Endothelial cell of umbilical vein (primary cell): ENCODE measurements around the gene PRPF40A. TPM values are rescaled to one million over a fixed set of nuclear protein-coding genes. Genes with fewer than 3 reads are reported as not detected.

Experiments
- BruUV-seq: library from RNA; stranded (reverse); fragments of 400-500 nt; replicated peaks from 2 replicates; lab custom pipeline; 2021; lab: Mats Ljungman, UMichigan
- CTCF ChIA-PET: fragments of 300-600, 350-600 bp; sonication (Branson Sonifier 250); formaldehyde crosslinking; loops from one replicate; lab custom pipeline; 2021; ENCODE audit warnings: antibody characterized with exemption, inconsistent platforms; lab: Charles Lee
- POLR2A ChIA-PET: fragments of 300-600, 350-600 bp; sonication (Branson Sonifier 250); formaldehyde crosslinking; loops from one replicate; lab custom pipeline; 2021; ENCODE audit warnings: antibody characterized with exemption, inconsistent platforms; lab: Charles Lee
- DNase-seq: peaks from one replicate; pipeline ENCODE4 v3.0.0-alpha.2; 2011; ENCODE audit warnings: low read depth, low spot score
- FAIRE-seq: peaks from 2 replicates; lab custom pipeline; 2011; peaks lifted over from hg19 to GRCh38; lab: Jason Lieb, UNC
- H2AFZ ChIP-seq: 2 replicates; pipeline ENCODE4 v1.6.0; 2012; ENCODE audit warnings: low read depth, low read length, control low read depth, inconsistent platforms
- H3K27ac ChIP-seq: 2 replicates; pipeline ENCODE4 v1.5.1; 2011; ENCODE audit warnings: low read depth, mild to moderate bottlenecking, control low read depth, low read length, moderate library complexity; ENCODE audit not compliant: insufficient read depth
- H3K27me3 ChIP-seq, 2 experiments: 2 replicates each; pipeline versions ENCODE4 v1.6.0 to v1.6.1; 2011; ENCODE audit warnings: low read length in 2 of 2, mixed read lengths in 1 of 2; ENCODE audit not compliant: control insufficient read depth in 2 of 2, insufficient read depth in 2 of 2
- H3K36me3 ChIP-seq, 2 experiments: 2 replicates in 1 of 2; 3 replicates in 1 of 2; pipeline ENCODE4 v1.5.1; 2011; ENCODE audit warnings: low read length in 2 of 2, mild to moderate bottlenecking in 1 of 2, moderate library complexity in 1 of 2; ENCODE audit not compliant: control insufficient read depth in 2 of 2, insufficient read depth in 2 of 2; ENCODE audit errors: extremely low read depth in 1 of 2
- H3K4me1 ChIP-seq: 3 replicates; pipeline ENCODE4 v1.5.1; 2011; ENCODE audit warnings: mild to moderate bottlenecking, low read length; ENCODE audit not compliant: control insufficient read depth, insufficient read depth; ENCODE audit errors: extremely low read depth
- H3K4me2 ChIP-seq: 2 replicates; pipeline ENCODE4 v1.6.1; 2011; ENCODE audit warnings: low read length, control low read depth, mixed read lengths; ENCODE audit not compliant: insufficient read depth
- H3K4me3 ChIP-seq, 3 experiments: fragments of 200-600 bp in 1 of 3; sonication (generic), shearing (Covaris generic) in 1 of 3; replicated peaks in 1 of 3; 2 replicates each; pipeline ENCODE4 v1.5.1; 2011 to 2016; ENCODE audit warnings: control low read depth in 3 of 3, low read length in 3 of 3, mild to moderate bottlenecking in 2 of 3, inconsistent platforms in 1 of 3, low read depth in 1 of 3, moderate library complexity in 1 of 3; ENCODE audit not compliant: insufficient read depth in 1 of 3
- H3K79me2 ChIP-seq: 2 replicates; pipeline ENCODE4 v1.6.0; 2012; ENCODE audit warnings: low read length, inconsistent platforms; ENCODE audit not compliant: control insufficient read depth, insufficient read depth
- H3K9ac ChIP-seq: replicated peaks from 2 replicates; pipeline ENCODE3; 2011; ENCODE audit warnings: low read length, control low read depth; ENCODE audit not compliant: insufficient read depth; ENCODE audit errors: extremely low read depth
- H3K9me1 ChIP-seq: replicated peaks from 3 replicates; pipeline ENCODE4 v1.6.0; 2011; ENCODE audit warnings: mild to moderate bottlenecking, low read length; ENCODE audit not compliant: control insufficient read depth, insufficient read depth; ENCODE audit errors: extremely low read depth
- H3K9me3 ChIP-seq: replicated peaks from 2 replicates; pipeline ENCODE4 v1.5.1; 2012; ENCODE audit warnings: low read length, inconsistent platforms; ENCODE audit not compliant: control insufficient read depth, insufficient read depth
- H4K20me1 ChIP-seq: replicated peaks from 2 replicates; pipeline ENCODE3; 2011; ENCODE audit warnings: mild to moderate bottlenecking, low read length; ENCODE audit not compliant: control insufficient read depth, insufficient read depth; ENCODE audit errors: extremely low read depth
- EZH2 ChIP-seq: IDR thresholded peaks from 2 replicates; pipeline ENCODE4 v1.6.1; 2012; ENCODE audit warnings: borderline replicate concordance, low read depth, mild to moderate bottlenecking, moderate library complexity, low read length, inconsistent platforms; ENCODE audit not compliant: severe bottlenecking
- FOS ChIP-seq: IDR thresholded peaks from 2 replicates; pipeline ENCODE4 v1.6.1; 2011; ENCODE audit warnings: mild to moderate bottlenecking, low read length, moderate library complexity, borderline replicate concordance; ENCODE audit not compliant: insufficient read depth
- GATA2 ChIP-seq: IDR thresholded peaks from 2 replicates; pipeline ENCODE4 v1.7.0; 2011; ENCODE audit warnings: low read depth, mild to moderate bottlenecking, moderate library complexity, mixed read lengths, low read length; ENCODE audit not compliant: insufficient read length, insufficient read depth
- JUN ChIP-seq: IDR thresholded peaks from 2 replicates; pipeline ENCODE4 v1.6.1; 2011; ENCODE audit warnings: borderline replicate concordance, low read depth; ENCODE audit not compliant: insufficient read length, insufficient read depth
- MYC ChIP-seq: IDR thresholded peaks from one replicate; pipeline ENCODE4 v1.6.1; 2011; ENCODE audit warnings: mild to moderate bottlenecking, low read depth, low read length
- POLR2A ChIP-seq: IDR thresholded peaks from 2 replicates; pipeline ENCODE4 v1.6.1; 2012; ENCODE audit warnings: low read depth, mild to moderate bottlenecking, control low read depth, low read length
- POLR2AphosphoS5 ChIP-seq: IDR thresholded peaks from 2 replicates; pipeline ENCODE4 v1.6.1; 2012; ENCODE audit warnings: low read depth, mild to moderate bottlenecking, control low read depth, low read length, moderate library complexity; ENCODE audit not compliant: insufficient read depth
- dilution Hi-C: fragments of 300-500 bp; cut with MboI; formaldehyde crosslinking; loops from one replicate; pipeline ENCODE4 v1.15.0; 2019; ENCODE audit warnings: low sequenced_read_pairs; ENCODE audit not compliant: extremely low pct_ligation_motif_present
- intact Hi-C: fragments of 100-400 bp; cut with micrococcal nuclease; formaldehyde crosslinking; loops from one replicate; pipeline ENCODE4 v1.10.0; 2022
- polyA plus RNA-seq, 4 experiments: library from polyadenylated mRNA; depleted of rRNA in 3 of 4; stranded (reverse) in 3 of 4; unstranded in 1 of 4; fragments of >200 nt; gene quantifications; 2 replicates each; pipeline versions ENCODE4 v1.2.1 to v1.2.3, GENCODE V29; 2011 to 2012; ENCODE audit warnings: missing spikeins in 1 of 4
- total RNA-seq: library from RNA; stranded (reverse); gene quantifications from 2 replicates; pipeline ENCODE4 v1.2.3, GENCODE V29; 2021
- TF ChIP-seq, protein P1 (sequence below), 2 donors: IDR thresholded peaks; 1 replicate in 1 of 2; 2 replicates in 1 of 2; pipeline ENCODE4 v1.5.1; 2011; ENCODE audit warnings: low read length in 2 of 2, mild to moderate bottlenecking in 2 of 2, moderate library complexity in 2 of 2, control low read depth in 1 of 2, inconsistent platforms in 1 of 2, low read depth in 1 of 2; ENCODE audit not compliant: insufficient read depth in 1 of 2; ENCODE audit errors: extremely low read depth in 1 of 2
- TF ChIP-seq, protein P2 (sequence below): IDR thresholded peaks from 2 replicates; pipeline ENCODE4 v1.6.1; 2011; ENCODE audit not compliant: insufficient read depth, insufficient read length

PRPF40A gene
- total and polyA plus RNA-seq, 2 donors (not counting 3 experiments of a cell fraction or from before 2014, with no cell fraction given), result 58.2 to 123 TPM

DNA sequence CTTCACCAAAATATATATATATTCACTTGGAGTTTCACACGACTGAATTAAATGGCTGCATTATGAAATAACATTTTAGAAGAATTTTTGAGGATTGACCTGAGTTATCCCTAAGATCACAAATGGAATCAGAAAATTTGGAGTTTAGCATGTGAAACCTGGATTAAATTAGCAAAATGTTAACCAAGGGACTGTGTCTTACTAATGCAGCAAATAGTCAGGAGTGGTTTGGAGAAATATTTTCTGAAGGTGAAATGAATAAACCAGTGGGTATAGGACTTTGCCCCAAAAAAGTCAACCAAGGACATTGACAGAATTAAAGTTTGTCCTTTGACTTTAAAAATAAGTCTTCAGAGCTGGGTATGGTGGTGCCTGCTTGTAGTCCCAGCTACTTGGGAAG lies 111.2 kb downstream of the PRPF40A start:
- POLR2A ChIA-PET, result no interaction called here
- peaks cover 0 to 3% of the 10 kb centered on the region in 2 experiments for H3K36me3 ChIP-seq
- no TSS peak for BruUV-seq

DNA sequence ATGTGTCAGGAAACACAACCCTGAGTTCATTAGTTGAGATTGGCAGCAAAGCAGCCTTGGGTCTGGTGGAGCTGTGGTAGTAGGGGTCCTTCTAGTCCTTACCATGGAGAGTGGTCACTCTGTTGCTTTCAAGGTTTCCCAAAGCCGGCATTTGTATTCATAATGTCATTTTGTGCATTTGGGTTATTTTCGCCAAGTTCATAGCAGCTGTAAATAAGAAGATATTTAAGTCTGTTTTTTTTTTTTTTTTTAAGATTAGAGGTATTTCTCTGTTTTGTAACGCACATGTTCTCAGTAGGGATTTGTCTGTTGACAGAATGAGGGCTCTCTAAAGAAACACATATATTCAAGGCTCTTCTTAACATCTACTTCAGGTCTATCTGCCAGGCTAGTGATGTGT lies 114.1 kb downstream of the PRPF40A start:
- TF ChIP-seq MYC, result no peak
- no peak for TF ChIP-seq POLR2AphosphoS5
- TF ChIP-seq EZH2, result no peak
- TF ChIP-seq FOS, result no peak
- no peak for TF ChIP-seq GATA2
- TF ChIP-seq, protein P1, sequence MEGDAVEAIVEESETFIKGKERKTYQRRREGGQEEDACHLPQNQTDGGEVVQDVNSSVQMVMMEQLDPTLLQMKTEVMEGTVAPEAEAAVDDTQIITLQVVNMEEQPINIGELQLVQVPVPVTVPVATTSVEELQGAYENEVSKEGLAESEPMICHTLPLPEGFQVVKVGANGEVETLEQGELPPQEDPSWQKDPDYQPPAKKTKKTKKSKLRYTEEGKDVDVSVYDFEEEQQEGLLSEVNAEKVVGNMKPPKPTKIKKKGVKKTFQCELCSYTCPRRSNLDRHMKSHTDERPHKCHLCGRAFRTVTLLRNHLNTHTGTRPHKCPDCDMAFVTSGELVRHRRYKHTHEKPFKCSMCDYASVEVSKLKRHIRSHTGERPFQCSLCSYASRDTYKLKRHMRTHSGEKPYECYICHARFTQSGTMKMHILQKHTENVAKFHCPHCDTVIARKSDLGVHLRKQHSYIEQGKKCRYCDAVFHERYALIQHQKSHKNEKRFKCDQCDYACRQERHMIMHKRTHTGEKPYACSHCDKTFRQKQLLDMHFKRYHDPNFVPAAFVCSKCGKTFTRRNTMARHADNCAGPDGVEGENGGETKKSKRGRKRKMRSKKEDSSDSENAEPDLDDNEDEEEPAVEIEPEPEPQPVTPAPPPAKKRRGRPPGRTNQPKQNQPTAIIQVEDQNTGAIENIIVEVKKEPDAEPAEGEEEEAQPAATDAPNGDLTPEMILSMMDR (IDR thresholded peaks at IDR 0.05; ENCODE audit: extremely low read depth in 1 of 2, insufficient read depth in 1 of 2, low read depth in 1 of 2, low read length in 2 of 2), result no peak
- TF ChIP-seq, protein P2, sequence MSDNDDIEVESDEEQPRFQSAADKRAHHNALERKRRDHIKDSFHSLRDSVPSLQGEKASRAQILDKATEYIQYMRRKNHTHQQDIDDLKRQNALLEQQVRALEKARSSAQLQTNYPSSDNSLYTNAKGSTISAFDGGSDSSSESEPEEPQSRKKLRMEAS, result no peak
- no peak for TF ChIP-seq POLR2A
- no peak for TF ChIP-seq JUN
- Histone ChIP-seq H3K36me3 (no peaks in the 10 kb centered on the region), H3K9me1 (no peaks in the 10 kb centered on the region), H3K79me2 (no peaks in the 10 kb centered on the region), H3K9ac (no peak overlapping the region), H2AFZ (no peak overlapping the region), H3K4me3 (no peak overlapping the region), H3K4me2 (no peak overlapping the region), H3K9me3 (no peaks in the 10 kb centered on the region), H3K27me3 (no peaks in the 10 kb centered on the region), H3K4me1 (no peaks in the 10 kb centered on the region), H4K20me1 (no peaks in the 10 kb centered on the region), H3K27ac (no peak overlapping the region)
- DNase-seq, result no peak
- CTCF ChIA-PET, result no interaction called here
- BruUV-seq, result no TSS peak
- FAIRE-seq, result no peak
- dilution Hi-C loops, result no loop called here
- intact Hi-C loops, result no loop called here
- POLR2A ChIA-PET, result no interaction called here

More for the DNA sequence above, 111.2 kb downstream of the PRPF40A start:
- FAIRE-seq (no peak), DNase-seq (no peak)
- H3K9me1 ChIP-seq, result no peaks in the 10 kb centered on the region
- H3K79me2 ChIP-seq, result no peaks in the 10 kb centered on the region
- TF ChIP-seq FOS (no peak), GATA2 (no peak), POLR2AphosphoS5 (no peak), MYC (no peak), JUN (no peak)
- TF ChIP-seq, protein P2, result no peak
- CTCF ChIA-PET, result interaction anchor here (0.6 to 1.4 kb wide), 6 partner anchors 9 to 417 kb away, joined by 3 to 8 read pairs (median 4); no protein-coding TSS in a partner anchor
- H4K20me1 ChIP-seq, result no peaks in the 10 kb centered on the region
- no peaks in the 10 kb centered on the region for H3K9me3 ChIP-seq
- H3K4me2 ChIP-seq, result no peak overlapping the region
- H3K4me3 ChIP-seq, result no peak overlapping the region
- H3K27ac ChIP-seq, result no peak overlapping the region
- intact Hi-C loops (no loop called here), dilution Hi-C loops (no loop called here)
- no peak overlapping the region for H2AFZ ChIP-seq
- no peaks in the 10 kb centered on the region for H3K4me1 ChIP-seq
- no peaks in the 10 kb centered on the region for H3K27me3 ChIP-seq
- no peak overlapping the region for H3K9ac ChIP-seq
